Left ventricle myocardium inferior (tissue), 1 donor: ENCODE measurements around the gene GPR31. TPM values are rescaled to one million over a fixed set of nuclear protein-coding genes. Genes with fewer than 3 reads are reported as not detected.

Source experiments
- DNase-seq: peaks from one replicate; pipeline ENCODE4 v3.0.0-alpha.2; 2020
- H3K27ac ChIP-seq: fragments of 200-600 bp; replicated peaks from 2 replicates; pipeline ENCODE4 v1.8.0; 2021
- H3K27me3 ChIP-seq: fragments of 200-600 bp; 2 replicates; pipeline ENCODE4 v1.8.0; 2021; ENCODE audit warnings: low read depth
- H3K36me3 ChIP-seq: fragments of 200-600 bp; 2 replicates; pipeline ENCODE4 v1.8.0; 2021
- H3K4me1 ChIP-seq: fragments of 200-600 bp; 2 replicates; pipeline ENCODE4 v1.8.0; 2021
- H3K4me3 ChIP-seq: fragments of 200-600 bp; 2 replicates; pipeline ENCODE4 v1.8.0; 2021; ENCODE audit warnings: mild to moderate bottlenecking, moderate library complexity
- H3K9me3 ChIP-seq: fragments of 200-600 bp; replicated peaks from 2 replicates; pipeline ENCODE4 v1.8.0; 2021
- intact Hi-C: fragments of 100-400 bp; cut with micrococcal nuclease; formaldehyde crosslinking; loops from one replicate; pipeline ENCODE4 v1.11.0; 2022
- total RNA-seq: library from RNA; stranded (reverse); fragmentation: NEBNext Ultra II Directional; extraction: Animal tissue kit (Norgen Biotek cat#: 25700); gene quantifications from one replicate; pipeline ENCODE4 v1.2.1, GENCODE V29; 2021
- TF ChIP-seq, protein P1 (sequence below): fragments of 200-600 bp; IDR thresholded peaks from 2 replicates; pipeline ENCODE4 v1.8.0; 2021; ENCODE audit warnings: antibody characterized with exemption, mild to moderate bottlenecking, borderline replicate concordance
- donor health status: DM: no; HTN: yes; CAD: no; lungs with severe emphysema.

Gene GPR31
- total RNA-seq, 1 donor from 2014 or later = not detected

DNA sequence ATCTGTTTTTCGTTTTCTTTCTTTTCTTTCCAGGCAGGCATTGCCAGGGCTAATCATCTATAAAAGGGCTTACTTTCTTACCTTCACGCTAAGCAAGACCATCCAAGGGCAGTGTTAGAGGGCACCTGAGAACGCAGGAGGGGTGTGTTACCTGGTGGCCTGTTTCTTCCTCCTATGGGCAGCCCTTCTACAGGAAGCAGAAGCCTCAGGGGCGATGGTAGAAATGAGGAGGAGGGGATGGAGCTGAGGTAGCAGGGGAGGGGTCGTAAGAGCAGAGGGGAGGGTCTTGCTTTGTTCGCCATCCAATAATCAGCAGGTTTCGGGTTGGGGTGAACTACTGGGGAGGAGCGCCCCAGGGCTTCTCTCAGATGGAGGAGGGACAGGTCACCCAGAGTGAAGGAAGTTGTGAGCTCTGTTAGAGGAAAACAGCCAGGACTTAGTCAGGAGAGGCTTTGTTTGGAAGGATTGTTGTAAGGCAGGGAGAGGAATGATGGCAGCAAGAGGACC is 36.4 kb downstream of the GPR31 start:
- DNase-seq = no peak
- intact Hi-C loops = no loop called here
- TF ChIP-seq, protein P1, sequence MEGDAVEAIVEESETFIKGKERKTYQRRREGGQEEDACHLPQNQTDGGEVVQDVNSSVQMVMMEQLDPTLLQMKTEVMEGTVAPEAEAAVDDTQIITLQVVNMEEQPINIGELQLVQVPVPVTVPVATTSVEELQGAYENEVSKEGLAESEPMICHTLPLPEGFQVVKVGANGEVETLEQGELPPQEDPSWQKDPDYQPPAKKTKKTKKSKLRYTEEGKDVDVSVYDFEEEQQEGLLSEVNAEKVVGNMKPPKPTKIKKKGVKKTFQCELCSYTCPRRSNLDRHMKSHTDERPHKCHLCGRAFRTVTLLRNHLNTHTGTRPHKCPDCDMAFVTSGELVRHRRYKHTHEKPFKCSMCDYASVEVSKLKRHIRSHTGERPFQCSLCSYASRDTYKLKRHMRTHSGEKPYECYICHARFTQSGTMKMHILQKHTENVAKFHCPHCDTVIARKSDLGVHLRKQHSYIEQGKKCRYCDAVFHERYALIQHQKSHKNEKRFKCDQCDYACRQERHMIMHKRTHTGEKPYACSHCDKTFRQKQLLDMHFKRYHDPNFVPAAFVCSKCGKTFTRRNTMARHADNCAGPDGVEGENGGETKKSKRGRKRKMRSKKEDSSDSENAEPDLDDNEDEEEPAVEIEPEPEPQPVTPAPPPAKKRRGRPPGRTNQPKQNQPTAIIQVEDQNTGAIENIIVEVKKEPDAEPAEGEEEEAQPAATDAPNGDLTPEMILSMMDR = no peak
- Histone ChIP-seq H3K36me3 (no peaks in the 10 kb centered on the region), H3K27ac (no peak overlapping the region), H3K4me1 (no peaks in the 10 kb centered on the region), H3K27me3 (peaks cover 67% of the 10 kb centered on the region), H3K9me3 (no peaks in the 10 kb centered on the region), H3K4me3 (no peak overlapping the region)

DNA sequence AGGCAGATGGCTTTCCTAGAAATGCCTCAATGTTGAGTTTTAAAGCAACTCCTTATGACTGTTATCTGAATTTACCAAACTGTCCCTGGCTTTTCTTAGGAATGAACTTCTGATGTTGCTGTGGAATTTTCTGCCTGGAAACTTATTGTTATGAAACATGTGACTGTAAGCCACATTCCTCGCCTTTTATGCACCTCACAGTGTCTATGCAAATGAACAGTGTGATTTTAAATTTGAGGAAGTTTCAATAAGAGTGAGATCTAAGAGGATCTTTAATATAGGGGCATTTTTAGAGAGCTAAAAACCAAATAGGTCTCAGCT is 37.2 kb downstream of the GPR31 start:
- H3K4me3 ChIP-seq = no peak overlapping the region
- DNase-seq = no peak
- H3K36me3 ChIP-seq = no peaks in the 10 kb centered on the region
- peaks cover 3% of the 10 kb centered on the region for H3K4me1 ChIP-seq
- intact Hi-C loops = no loop called here
- peaks cover 74% of the 10 kb centered on the region for H3K27me3 ChIP-seq
- TF ChIP-seq, protein P1 = no peak
- no peak overlapping the region for H3K27ac ChIP-seq
- no peaks in the 10 kb centered on the region for H3K9me3 ChIP-seq

DNA sequence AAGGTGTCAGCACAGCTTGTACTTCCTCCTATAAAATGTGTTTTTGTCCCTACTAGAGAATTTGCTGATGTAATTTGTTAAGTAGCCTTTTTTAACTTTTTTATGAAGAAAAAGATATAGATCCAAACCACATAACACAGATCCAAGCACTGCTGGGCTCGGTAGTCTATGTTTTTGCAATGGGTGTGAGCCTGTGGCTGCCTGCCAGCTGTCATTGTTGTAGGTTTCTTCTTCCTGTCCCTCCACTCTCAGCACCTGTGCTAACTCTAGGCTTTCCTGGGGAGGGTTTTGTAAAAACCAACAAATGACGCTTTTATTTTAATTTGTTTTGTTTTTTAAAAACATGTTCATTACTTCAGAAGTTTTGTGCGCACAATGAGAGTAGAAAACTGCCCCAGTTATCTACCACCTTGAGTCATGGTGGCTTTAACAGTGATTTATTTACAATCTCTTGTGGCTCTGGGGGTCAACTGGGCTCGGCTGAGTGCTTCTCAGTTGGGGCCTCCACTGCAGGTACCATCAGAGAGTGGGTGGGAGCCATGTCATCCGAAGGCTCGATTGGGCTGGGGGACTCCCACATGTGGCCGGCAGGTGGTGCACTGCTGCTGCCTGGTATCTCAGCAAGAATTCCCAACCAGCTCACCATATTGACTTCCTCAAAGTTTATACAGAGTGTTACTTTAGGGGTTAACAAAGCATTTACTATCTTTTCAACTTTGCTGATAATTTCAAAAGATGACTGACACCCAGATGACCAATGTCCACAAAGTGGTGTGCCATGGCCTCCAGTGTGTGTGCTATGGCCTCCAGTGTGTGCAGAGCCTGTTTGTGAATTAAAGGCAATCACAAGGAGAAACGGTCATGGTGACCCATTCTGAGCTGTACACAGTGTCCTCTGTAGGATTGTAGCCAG is 37.9 kb downstream of the GPR31 start:
- no peak for DNase-seq
- Histone ChIP-seq H3K9me3 (no peaks in the 10 kb centered on the region), H3K4me1 (peaks cover 3% of the 10 kb centered on the region), H3K27me3 (peaks cover 79% of the 10 kb centered on the region), H3K27ac (no peak overlapping the region), H3K4me3 (no peak overlapping the region), H3K36me3 (no peaks in the 10 kb centered on the region)
- TF ChIP-seq, protein P1 = no peak
- intact Hi-C loops = no loop called here

DNA sequence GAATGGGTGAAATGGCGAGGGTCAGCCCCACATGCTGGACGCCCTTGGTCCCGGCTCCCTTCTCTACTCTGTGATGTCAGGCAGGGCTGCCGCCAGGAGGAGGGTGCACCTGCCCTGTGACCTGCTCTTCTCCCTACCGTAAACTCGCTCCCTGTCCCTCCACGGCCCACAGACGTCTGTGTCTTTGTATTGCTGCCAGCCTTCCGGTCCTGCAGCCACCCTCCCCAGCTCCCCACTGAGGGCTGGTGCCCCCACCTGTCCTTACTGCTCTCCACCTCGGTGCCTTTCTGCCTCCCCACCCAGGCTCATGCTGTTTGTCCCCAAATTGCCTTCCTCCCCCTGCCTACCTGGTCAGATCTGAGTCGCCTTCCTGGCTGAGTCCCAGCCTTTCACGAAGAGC is 38.9 kb downstream of the GPR31 start:
- Histone ChIP-seq H3K27ac (no peak overlapping the region), H3K4me3 (no peak overlapping the region)
- intact Hi-C loops = no loop called here

DNA sequence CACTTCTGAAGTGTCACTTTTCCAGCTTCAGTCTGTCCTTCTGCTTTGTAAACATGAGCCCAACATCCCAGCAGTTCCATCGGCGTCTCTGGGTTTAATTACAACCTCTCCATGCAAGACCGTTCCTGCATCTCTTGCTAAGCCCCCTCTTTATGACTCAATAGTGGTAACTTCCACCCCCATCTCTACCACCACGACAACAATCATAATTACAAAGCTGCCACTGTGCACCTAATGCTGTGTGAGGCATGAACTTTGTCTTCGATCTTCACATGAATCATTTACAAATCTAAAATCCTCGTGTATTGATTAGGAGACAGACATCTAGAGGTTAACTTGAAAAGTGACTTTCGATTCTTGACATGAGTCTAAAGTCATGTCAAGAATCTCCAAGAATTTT is 39.8 kb downstream of the GPR31 start:
- Histone ChIP-seq H3K4me1 (peaks cover 3% of the 10 kb centered on the region), H3K9me3 (no peaks in the 10 kb centered on the region), H3K36me3 (no peaks in the 10 kb centered on the region), H3K27ac (no peak overlapping the region), H3K27me3 (peaks cover 90% of the 10 kb centered on the region), H3K4me3 (no peak overlapping the region)
- TF ChIP-seq, protein P1 = no peak
- no peak for DNase-seq
- intact Hi-C loops = no loop called here

More for the DNA sequence above, 38.9 kb downstream of the GPR31 start:
- peaks cover 87% of the 10 kb centered on the region for H3K27me3 ChIP-seq
- no peaks in the 10 kb centered on the region for H3K9me3 ChIP-seq
- DNase-seq = no peak
- no peaks in the 10 kb centered on the region for H3K36me3 ChIP-seq
- TF ChIP-seq, protein P1 = no peak
- H3K4me1 ChIP-seq = peaks cover 3% of the 10 kb centered on the region
